Breast epithelium (tissue), 4 donors: ENCODE data around the gene EMILIN3. TPM values are rescaled to one million over a fixed set of nuclear protein-coding genes. Genes with fewer than 3 reads are reported as not detected.
A peak's percentile ranks its signal among the peaks of the same experiment; 100 is the strongest.

Experiments used
- DNase-seq, 2 donors: peaks; one replicate each; pipeline ENCODE4 v3.0.0-alpha.2; 2019; ENCODE audit warnings: low spot score in 2 of 2
- H3K27ac ChIP-seq, 2 donors: fragments of 200-600 bp; sonication (generic) in 1 of 2; one replicate each; pipeline ENCODE4 v1.5.1; 2016 to 2019; ENCODE audit warnings: mild to moderate bottlenecking in 1 of 2
- H3K27me3 ChIP-seq, 2 donors: fragments of 200-600 bp; sonication (generic) in 1 of 2; one replicate each; pipeline versions ENCODE4 v1.5.1 to v1.6.0; 2017 to 2019; ENCODE audit warnings: control low read depth in 1 of 2, mild to moderate bottlenecking in 1 of 2
- H3K36me3 ChIP-seq: fragments of 200-600 bp; one replicate; pipeline ENCODE4 v1.5.1; 2019
- H3K4me1 ChIP-seq, 2 donors: fragments of 200-600 bp; sonication (generic); one replicate each; pipeline ENCODE4 v1.5.1; 2016 to 2019; ENCODE audit warnings: control low read depth in 1 of 2
- H3K4me3 ChIP-seq, 3 donors: fragments of 200-600 bp; sonication (generic); 1 replicate in 2 of 3; 2 replicates in 1 of 3; pipeline ENCODE4 v1.5.1; 2016 to 2019; ENCODE audit warnings: mild to moderate bottlenecking in 3 of 3, moderate library complexity in 2 of 3
- H3K9me3 ChIP-seq, 2 donors: fragments of 200-600 bp; sonication (generic) in 1 of 2; one replicate each; pipeline ENCODE4 v1.5.1; 2016 to 2019; ENCODE audit warnings: control low read depth in 1 of 2
- CTCF ChIP-seq, 3 donors: fragments of 450-650 bp; IDR thresholded peaks; one replicate each; pipeline ENCODE4 v1.5.1; 2016 to 2017; ENCODE audit warnings: antibody characterized with exemption in 3 of 3, mild to moderate bottlenecking in 3 of 3, moderate library complexity in 3 of 3
- POLR2A ChIP-seq: fragments of 450-650 bp; IDR thresholded peaks from one replicate; pipeline ENCODE4 v1.6.1; 2016; ENCODE audit warnings: antibody characterized with exemption, mild to moderate bottlenecking, moderate library complexity
- POLR2AphosphoS5 ChIP-seq, 3 donors: sonication (generic); formaldehyde crosslinking; IDR thresholded peaks; one replicate each; pipeline ENCODE4 v1.6.1; 2017; ENCODE audit warnings: antibody characterized with exemption in 3 of 3
- intact Hi-C: fragments of 100-400 bp; cut with DNase I; formaldehyde crosslinking; loops from one replicate; pipeline ENCODE4 v1.15.1; 2023; ENCODE audit warnings: low total_unique reads
- total RNA-seq, 3 donors: library from RNA; depleted of rRNA; stranded (reverse); fragments of >200 nt; gene quantifications; one replicate each; pipeline ENCODE4 v1.1.0, GENCODE V29; 2016

EMILIN3 gene
- total RNA-seq, 3 donors from 2014 or later: 0.32 to 7.5 (median 1.3) TPM

- intact Hi-C loops: no loop called here
- H3K4me1 ChIP-seq: no peaks in the 10 kb centered on the region
- no peaks in the 10 kb centered on the region for H3K36me3 ChIP-seq
- peaks cover 3 to 22% of the 10 kb centered on the region in 2 donors for H3K27me3 ChIP-seq
- H3K27ac ChIP-seq: no peak overlapping the region
- peak overlapping the region; percentile 21 to 74 (median 53) for H3K4me3 ChIP-seq
- DNase-seq: no peak
- TF ChIP-seq CTCF (IDR thresholded peaks at IDR 0.05) (no peak), POLR2A (no peak), POLR2AphosphoS5 (IDR thresholded peaks at IDR 0.05) (no peak)
- peaks cover 0 to 3% of the 10 kb centered on the region in 2 donors for H3K9me3 ChIP-seq
Measured at GRCh38 chr20:41365777-41366545, 657 bp downstream of the EMILIN3 start.

GRCh38 chr20:41364967-41365765 lies 1.5 kb downstream of the EMILIN3 start:
- no peaks in the 10 kb centered on the region for H3K9me3 ChIP-seq
- H3K4me1 ChIP-seq: no peaks in the 10 kb centered on the region
- H3K27me3 ChIP-seq: peaks cover 3 to 22% of the 10 kb centered on the region in 2 donors
- H3K36me3 ChIP-seq: no peaks in the 10 kb centered on the region
- TF ChIP-seq CTCF (IDR thresholded peaks at IDR 0.05): no peak
- no peak for TF ChIP-seq POLR2A
- no peak for TF ChIP-seq POLR2AphosphoS5 (IDR thresholded peaks at IDR 0.05)
- intact Hi-C loops: no loop called here
- DNase-seq: no peak
- H3K4me3 ChIP-seq: peak overlapping the region; percentile 21 to 74 (median 53)
- no peak overlapping the region for H3K27ac ChIP-seq

- DNase-seq: no peak
- no peak overlapping the region for H3K27ac ChIP-seq
- peaks cover 3 to 22% of the 10 kb centered on the region in 2 donors for H3K27me3 ChIP-seq
- intact Hi-C loops: no loop called here
- TF ChIP-seq POLR2AphosphoS5 (IDR thresholded peaks at IDR 0.05) (no peak), POLR2A (no peak), CTCF (IDR thresholded peaks at IDR 0.05) (no peak)
- H3K4me1 ChIP-seq: no peaks in the 10 kb centered on the region
- no peak overlapping the region for H3K4me3 ChIP-seq
- no peaks in the 10 kb centered on the region for H3K36me3 ChIP-seq
- H3K9me3 ChIP-seq: no peaks in the 10 kb centered on the region
Measured at GRCh38 chr20:41364236-41364855, 2.3 kb downstream of the EMILIN3 start.

GRCh38 chr20:41363601-41364000 lies 3.0 kb downstream of the EMILIN3 start:
- Histone ChIP-seq H3K27me3 (peaks cover 3 to 22% of the 10 kb centered on the region in 2 donors), H3K36me3 (no peaks in the 10 kb centered on the region), H3K27ac (no peak overlapping the region), H3K9me3 (no peaks in the 10 kb centered on the region), H3K4me3 (no peak overlapping the region), H3K4me1 (no peaks in the 10 kb centered on the region)
- intact Hi-C loops: no loop called here
- no peak for DNase-seq
- TF ChIP-seq CTCF (IDR thresholded peaks at IDR 0.05) (no peak), POLR2A (no peak), POLR2AphosphoS5 (IDR thresholded peaks at IDR 0.05) (no peak)
